ENCODE data around the gene LRP1B. TPM values are rescaled to one million over a fixed set of nuclear protein-coding genes. Genes with fewer than 3 reads are reported as not detected.

LRP1B gene
- total RNA-seq, 3 donors from 2014 or later, result 2.3 to 29.8 (median 21.8) TPM

- TF ChIP-seq CTCF (IDR thresholded peaks at IDR 0.05) (no peak), POLR2A (IDR thresholded peaks at IDR 0.05) (no peak), POLR2AphosphoS5 (IDR thresholded peaks at IDR 0.05) (no peak)
- Histone ChIP-seq H3K36me3 (no peaks in the 10 kb centered on the region), H3K4me3 (no peak overlapping the region), H3K27me3 (no peaks in the 10 kb centered on the region), H3K27ac (no peak overlapping the region), H3K9me3 (no peaks in the 10 kb centered on the region), H3K4me1 (no peaks in the 10 kb centered on the region)
- DNase-seq (ENCODE audit: low spot score in 2 of 2), result no peak
- intact Hi-C loops (cut with DNase I; ENCODE audit: low total_unique reads), result no loop called here
These were observed 190.1 kb downstream of the LRP1B start for GRCh38 chr2:141940709-141941108.

GRCh38 chr2:141933226-141933625 lies 197.6 kb downstream of the LRP1B start:
- intact Hi-C loops (cut with DNase I; ENCODE audit: low total_unique reads), result no loop called here
- no peak overlapping the region for H3K27ac ChIP-seq
- no peak for TF ChIP-seq CTCF (IDR thresholded peaks at IDR 0.05)
- no peak for TF ChIP-seq POLR2A (IDR thresholded peaks at IDR 0.05)
- no peak for TF ChIP-seq POLR2AphosphoS5 (IDR thresholded peaks at IDR 0.05)
- H3K36me3 ChIP-seq, result no peaks in the 10 kb centered on the region
- H3K4me3 ChIP-seq, result no peak overlapping the region
- no peaks in the 10 kb centered on the region for H3K4me1 ChIP-seq
- no peak for DNase-seq (ENCODE audit: low spot score in 2 of 2)
- no peaks in the 10 kb centered on the region for H3K27me3 ChIP-seq
- H3K9me3 ChIP-seq, result no peaks in the 10 kb centered on the region

- DNase-seq (ENCODE audit: low spot score in 2 of 2), result no peak
- Histone ChIP-seq H3K9me3 (no peaks in the 10 kb centered on the region), H3K27ac (no peak overlapping the region), H3K27me3 (no peaks in the 10 kb centered on the region), H3K4me3 (no peak overlapping the region), H3K36me3 (no peaks in the 10 kb centered on the region), H3K4me1 (no peaks in the 10 kb centered on the region)
- no peak for TF ChIP-seq POLR2AphosphoS5 (IDR thresholded peaks at IDR 0.05)
- no peak for TF ChIP-seq CTCF (IDR thresholded peaks at IDR 0.05)
- no peak for TF ChIP-seq POLR2A (IDR thresholded peaks at IDR 0.05)
- intact Hi-C loops (cut with DNase I; ENCODE audit: low total_unique reads), result no loop called here
These were observed 198.6 kb downstream of the LRP1B start for GRCh38 chr2:141932261-141932660.

GRCh38 chr2:141931797-141932196 lies 199.0 kb downstream of the LRP1B start:
- no peaks in the 10 kb centered on the region for H3K9me3 ChIP-seq

GRCh38 chr2:141930803-141931202 lies 200.0 kb downstream of the LRP1B start:
- Histone ChIP-seq H3K4me3 (no peak overlapping the region), H3K27me3 (no peaks in the 10 kb centered on the region), H3K4me1 (no peaks in the 10 kb centered on the region), H3K27ac (no peak overlapping the region), H3K9me3 (no peaks in the 10 kb centered on the region), H3K36me3 (no peaks in the 10 kb centered on the region)
- TF ChIP-seq POLR2A (IDR thresholded peaks at IDR 0.05) (no peak), POLR2AphosphoS5 (IDR thresholded peaks at IDR 0.05) (no peak), CTCF (IDR thresholded peaks at IDR 0.05) (no peak)
- intact Hi-C loops (cut with DNase I; ENCODE audit: low total_unique reads), result no loop called here
- DNase-seq (ENCODE audit: low spot score in 2 of 2), result no peak

More at GRCh38 chr2:141931797-141932196, 199.0 kb downstream of the LRP1B start:
- no peak overlapping the region for H3K4me3 ChIP-seq
- no peaks in the 10 kb centered on the region for H3K27me3 ChIP-seq
- intact Hi-C loops (cut with DNase I; ENCODE audit: low total_unique reads), result no loop called here
- H3K27ac ChIP-seq, result no peak overlapping the region
- TF ChIP-seq CTCF (IDR thresholded peaks at IDR 0.05) (no peak), POLR2AphosphoS5 (IDR thresholded peaks at IDR 0.05) (no peak), POLR2A (IDR thresholded peaks at IDR 0.05) (no peak)
- no peak for DNase-seq (ENCODE audit: low spot score in 2 of 2)
- H3K36me3 ChIP-seq, result no peaks in the 10 kb centered on the region
- no peaks in the 10 kb centered on the region for H3K4me1 ChIP-seq

All from breast epithelium (tissue), 4 donors.